DND-41 (cell line): ENCODE measurements around the gene HHEX.

Experiments used
- CTCF ChIP-seq: IDR thresholded peaks from 2 replicates; pipeline ENCODE4 v1.5.1; 2012; ENCODE audit warnings: borderline replicate concordance, low read length, moderate library complexity, mild to moderate bottlenecking; ENCODE audit not compliant: poor library complexity, severe bottlenecking; ENCODE audit errors: extremely low read depth
- EZH2 ChIP-seq: IDR thresholded peaks from 3 replicates; pipeline ENCODE4 v1.6.1; 2012; ENCODE audit warnings: borderline replicate concordance, low read depth, mild to moderate bottlenecking, moderate library complexity, low read length, inconsistent platforms; ENCODE audit not compliant: severe bottlenecking

- no peak for TF ChIP-seq CTCF
- TF ChIP-seq EZH2, result no peak
Measured at GRCh38 chr10:92664322-92664721, 25.4 kb upstream of the HHEX start.
